Neural cell (in vitro differentiated cells): ENCODE data around the gene BAAT. TPM values are rescaled to one million over a fixed set of nuclear protein-coding genes. Genes with fewer than 3 reads are reported as not detected.

ENCODE experiments used
- H2AFZ ChIP-seq: fragments of 200-600, 300-800 bp; sonication (generic), shearing (Covaris generic); 2 replicates; pipeline ENCODE4 v1.6.0; 2014; ENCODE audit warnings: low read depth, mild to moderate bottlenecking, antibody characterized with exemption, low read length, moderate library complexity
- H3F3A ChIP-seq: fragments of 200-600 bp; shearing (Covaris generic); 2 replicates; pipeline ENCODE4 v1.6.1; 2016; ENCODE audit warnings: mild to moderate bottlenecking, moderate library complexity, mixed read lengths, antibody characterized with exemption, low read length; ENCODE audit not compliant: insufficient read depth, poor library complexity, severe bottlenecking
- H3K27ac ChIP-seq: fragments of 200-600, 300-800 bp; sonication (generic), shearing (Covaris generic); 2 replicates; pipeline ENCODE4 v1.5.1; 2014; ENCODE audit warnings: mild to moderate bottlenecking, low read length, moderate library complexity
- H3K27me3 ChIP-seq: fragments of 300-800, 200-600 bp; sonication (generic), shearing (Covaris generic); 2 replicates; pipeline ENCODE4 v1.6.0; 2014; ENCODE audit warnings: mild to moderate bottlenecking, low read depth, low read length, moderate library complexity; ENCODE audit not compliant: insufficient read depth
- H3K36me3 ChIP-seq: fragments of 300-800, 200-600 bp; sonication (generic), shearing (Covaris generic); 2 replicates; pipeline ENCODE4 v1.5.1; 2014; ENCODE audit warnings: mild to moderate bottlenecking, antibody characterized with exemption, low read length, moderate library complexity; ENCODE audit not compliant: insufficient read depth
- H3K4me2 ChIP-seq: fragments of 300-800, 200-600 bp; sonication (generic), shearing (Covaris generic); 2 replicates; pipeline ENCODE4 v1.6.0; 2014; ENCODE audit warnings: mild to moderate bottlenecking, low read length
- H3K4me3 ChIP-seq: fragments of 300-800, 200-600 bp; sonication (generic), shearing (Covaris generic); 2 replicates; pipeline ENCODE4 v1.5.1; 2014; ENCODE audit warnings: mild to moderate bottlenecking, low read length, moderate library complexity
- H3K79me2 ChIP-seq: fragments of 200-600 bp; shearing (Covaris generic); replicated peaks from 2 replicates; pipeline ENCODE4 v1.6.0; 2014; ENCODE audit warnings: mild to moderate bottlenecking, low read length, moderate library complexity; ENCODE audit not compliant: insufficient read depth
- H3K9ac ChIP-seq: fragments of 300-800, 200-600 bp; sonication (generic), shearing (Covaris generic); 2 replicates; pipeline ENCODE4 v1.6.1; 2016; ENCODE audit warnings: mild to moderate bottlenecking, low read length, mixed read lengths
- H3K9me2 ChIP-seq: fragments of 200-600 bp; shearing (Covaris generic); 2 replicates; pipeline ENCODE4 v1.6.1; 2016; ENCODE audit warnings: mild to moderate bottlenecking, low read length, mixed read lengths; ENCODE audit not compliant: insufficient read depth
- H3K9me3 ChIP-seq: fragments of 200-600, 300-800 bp; sonication (generic), shearing (Covaris generic); 2 replicates; pipeline ENCODE4 v1.6.1; 2016; ENCODE audit warnings: mild to moderate bottlenecking, mixed run types, low read length, moderate library complexity, mixed read lengths
- H4K20me1 ChIP-seq: fragments of 200-600 bp; shearing (Covaris generic); 2 replicates; pipeline ENCODE4 v1.6.1; 2016; ENCODE audit warnings: mild to moderate bottlenecking, mixed run types; ENCODE audit not compliant: insufficient read depth
- CTCF ChIP-seq: fragments of 450-650 bp; IDR thresholded peaks from 2 replicates; pipeline ENCODE4 v1.5.1; 2014; ENCODE audit warnings: antibody characterized with exemption, mild to moderate bottlenecking, moderate library complexity; ENCODE audit not compliant: poor library complexity, severe bottlenecking
- EP300 ChIP-seq: fragments of 450-650 bp; conservative IDR thresholded peaks from 2 replicates; pipeline ENCODE4 v1.6.1; 2014; ENCODE audit warnings: antibody characterized with exemption, mild to moderate bottlenecking, moderate library complexity; ENCODE audit not compliant: poor library complexity, severe bottlenecking
- EZH2 ChIP-seq: fragments of 200-600, 300-800 bp; shearing (Covaris generic), sonication (generic); IDR thresholded peaks from 2 replicates; pipeline ENCODE4 v1.6.1; 2014; ENCODE audit warnings: antibody characterized with exemption, low read length, borderline replicate concordance, mild to moderate bottlenecking; ENCODE audit not compliant: insufficient read depth, poor library complexity, severe bottlenecking
- MXI1 ChIP-seq: fragments of 450-650 bp; conservative IDR thresholded peaks from 2 replicates; pipeline ENCODE4 v1.6.1; 2014; ENCODE audit warnings: antibody characterized with exemption, mild to moderate bottlenecking; ENCODE audit not compliant: poor library complexity, severe bottlenecking
- POLR2AphosphoS5 ChIP-seq: IDR thresholded peaks from 2 replicates; pipeline ENCODE4 v1.6.1; 2012
- RAD21 ChIP-seq: fragments of 450-650 bp; conservative IDR thresholded peaks from 2 replicates; pipeline ENCODE4 v1.6.1; 2014; ENCODE audit warnings: antibody characterized with exemption, mild to moderate bottlenecking, moderate library complexity
- REST ChIP-seq: IDR thresholded peaks from 2 replicates; pipeline ENCODE4 v1.6.1; 2012; ENCODE audit warnings: borderline replicate concordance
- SMC3 ChIP-seq: fragments of 450-650 bp; conservative IDR thresholded peaks from 2 replicates; pipeline ENCODE4 v1.6.1; 2014; ENCODE audit warnings: antibody characterized with exemption, mild to moderate bottlenecking, moderate library complexity; ENCODE audit not compliant: poor library complexity
- TAF1 ChIP-seq: IDR thresholded peaks from 2 replicates; pipeline ENCODE4 v1.6.1; 2012; ENCODE audit warnings: low read depth
- polyA plus RNA-seq: library from polyadenylated mRNA; depleted of rRNA; stranded (reverse); fragments of >200 nt; gene quantifications from 2 replicates; pipeline ENCODE4 v1.2.3, GENCODE V29; 2014

Gene BAAT
- polyA plus RNA-seq, 1 donor from 2014 or later = 0.61 TPM

GRCh38 chr9:101333926-101334702 is 50.7 kb downstream of the BAAT start:
- Histone ChIP-seq H3K79me2 (no peaks in the 10 kb centered on the region), H4K20me1 (no peaks in the 10 kb centered on the region), H3K27me3 (no peaks in the 10 kb centered on the region), H3K4me2 (no peak overlapping the region), H3K9me3 (no peaks in the 10 kb centered on the region), H3K9me2 (no peaks in the 10 kb centered on the region), H3K9ac (no peak overlapping the region), H3F3A (no peaks in the 10 kb centered on the region), H3K27ac (no peak overlapping the region), H3K36me3 (no peaks in the 10 kb centered on the region), H2AFZ (no peak overlapping the region), H3K4me3 (no peak overlapping the region)
- TF ChIP-seq POLR2AphosphoS5 (peak; percentile 11), EZH2 (no peak)

GRCh38 chr9:101333490-101333889 is 51.3 kb downstream of the BAAT start:
- Histone ChIP-seq H3K27me3 (no peaks in the 10 kb centered on the region), H4K20me1 (no peaks in the 10 kb centered on the region), H3K9me3 (no peaks in the 10 kb centered on the region), H3F3A (no peaks in the 10 kb centered on the region), H3K4me3 (no peak overlapping the region), H3K4me2 (no peak overlapping the region), H3K9me2 (no peaks in the 10 kb centered on the region), H3K27ac (no peak overlapping the region), H3K36me3 (no peaks in the 10 kb centered on the region), H3K9ac (no peak overlapping the region), H3K79me2 (no peaks in the 10 kb centered on the region), H2AFZ (no peak overlapping the region)
- TF ChIP-seq MXI1 = no peak
- no peak for TF ChIP-seq EZH2
- TF ChIP-seq POLR2AphosphoS5 = no peak
- no peak for TF ChIP-seq CTCF
- TF ChIP-seq TAF1 = no peak
- TF ChIP-seq REST = no peak
- no peak for TF ChIP-seq RAD21
- TF ChIP-seq SMC3 = no peak
- TF ChIP-seq EP300 = no peak
